Type B pancreatic cell (in vitro differentiated cells): Measurements from ENCODE around the gene ITGA8. TPM values are rescaled to one million over a fixed set of nuclear protein-coding genes. Genes with fewer than 3 reads are reported as not detected.

Experiments
- DNase-seq: peaks from one replicate; pipeline ENCODE4 v3.0.0; 2021; ENCODE audit warnings: mixed read lengths; ENCODE audit not compliant: unreplicated experiment; ENCODE audit errors: extremely low spot score
- H3K27ac Mint-ChIP-seq: 2 replicates; pipeline ENCODE4 v1.8.0; 2021; ENCODE audit warnings: mild to moderate bottlenecking, mixed read lengths
- H3K27me3 Mint-ChIP-seq: 2 replicates; pipeline ENCODE4 v1.8.0; 2021; ENCODE audit warnings: mixed read lengths
- H3K36me3 Mint-ChIP-seq: 2 replicates; pipeline ENCODE4 v1.8.0; 2021; ENCODE audit warnings: mixed read lengths
- H3K4me1 Mint-ChIP-seq: one replicate; pipeline ENCODE4 v1.8.0; 2021; ENCODE audit warnings: mixed read lengths; ENCODE audit not compliant: unreplicated experiment
- H3K4me3 Mint-ChIP-seq: 2 replicates; pipeline ENCODE4 v1.8.0; 2021; ENCODE audit warnings: mild to moderate bottlenecking, mixed read lengths
- H3K9me3 Mint-ChIP-seq: 2 replicates; pipeline ENCODE4 v1.8.0; 2021; ENCODE audit warnings: mixed read lengths
- total RNA-seq: library from RNA; stranded (reverse); gene quantifications from 2 replicates; pipeline ENCODE4 v1.2.1, GENCODE V29; 2021; ENCODE audit warnings: low replicate concordance
- TF ChIP-seq, protein P1 (sequence below): fragments of 200-600 bp; sonication (generic); conservative IDR thresholded peaks from 2 replicates; pipeline ENCODE4 v1.5.0; 2021; ENCODE audit warnings: antibody characterized with exemption, mild to moderate bottlenecking

Gene ITGA8
- total RNA-seq, 1 donor from 2014 or later, result 10.1 TPM

DNA sequence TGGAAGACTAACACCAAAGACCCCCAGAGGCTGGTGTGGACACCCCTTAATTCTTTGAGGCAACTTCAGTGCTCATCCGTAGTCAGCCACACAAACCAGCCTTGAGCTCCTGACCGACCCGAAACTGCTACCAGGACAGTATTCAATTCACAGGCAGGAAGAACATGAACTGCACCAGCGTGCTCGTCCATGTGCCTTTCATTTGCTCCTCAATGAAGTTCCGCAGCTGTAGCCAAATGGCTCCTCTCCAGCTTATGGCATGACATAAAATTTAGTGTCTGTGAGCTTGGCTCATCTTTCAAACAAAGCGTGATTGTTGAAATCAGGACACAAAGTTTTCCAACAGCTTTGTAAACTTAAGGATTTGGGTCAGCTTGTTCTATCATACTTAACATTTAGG, 204.5 kb downstream of the ITGA8 start:
- no peaks in the 10 kb centered on the region for H3K9me3 Mint-ChIP-seq
- no peak overlapping the region for H3K4me3 Mint-ChIP-seq
- TF ChIP-seq, protein P1, sequence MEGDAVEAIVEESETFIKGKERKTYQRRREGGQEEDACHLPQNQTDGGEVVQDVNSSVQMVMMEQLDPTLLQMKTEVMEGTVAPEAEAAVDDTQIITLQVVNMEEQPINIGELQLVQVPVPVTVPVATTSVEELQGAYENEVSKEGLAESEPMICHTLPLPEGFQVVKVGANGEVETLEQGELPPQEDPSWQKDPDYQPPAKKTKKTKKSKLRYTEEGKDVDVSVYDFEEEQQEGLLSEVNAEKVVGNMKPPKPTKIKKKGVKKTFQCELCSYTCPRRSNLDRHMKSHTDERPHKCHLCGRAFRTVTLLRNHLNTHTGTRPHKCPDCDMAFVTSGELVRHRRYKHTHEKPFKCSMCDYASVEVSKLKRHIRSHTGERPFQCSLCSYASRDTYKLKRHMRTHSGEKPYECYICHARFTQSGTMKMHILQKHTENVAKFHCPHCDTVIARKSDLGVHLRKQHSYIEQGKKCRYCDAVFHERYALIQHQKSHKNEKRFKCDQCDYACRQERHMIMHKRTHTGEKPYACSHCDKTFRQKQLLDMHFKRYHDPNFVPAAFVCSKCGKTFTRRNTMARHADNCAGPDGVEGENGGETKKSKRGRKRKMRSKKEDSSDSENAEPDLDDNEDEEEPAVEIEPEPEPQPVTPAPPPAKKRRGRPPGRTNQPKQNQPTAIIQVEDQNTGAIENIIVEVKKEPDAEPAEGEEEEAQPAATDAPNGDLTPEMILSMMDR, result no peak
- H3K4me1 Mint-ChIP-seq, result no peaks in the 10 kb centered on the region
- no peak for DNase-seq
- H3K27ac Mint-ChIP-seq, result no peak overlapping the region
- peaks cover 4% of the 10 kb centered on the region for H3K27me3 Mint-ChIP-seq
- H3K36me3 Mint-ChIP-seq, result no peaks in the 10 kb centered on the region

DNA sequence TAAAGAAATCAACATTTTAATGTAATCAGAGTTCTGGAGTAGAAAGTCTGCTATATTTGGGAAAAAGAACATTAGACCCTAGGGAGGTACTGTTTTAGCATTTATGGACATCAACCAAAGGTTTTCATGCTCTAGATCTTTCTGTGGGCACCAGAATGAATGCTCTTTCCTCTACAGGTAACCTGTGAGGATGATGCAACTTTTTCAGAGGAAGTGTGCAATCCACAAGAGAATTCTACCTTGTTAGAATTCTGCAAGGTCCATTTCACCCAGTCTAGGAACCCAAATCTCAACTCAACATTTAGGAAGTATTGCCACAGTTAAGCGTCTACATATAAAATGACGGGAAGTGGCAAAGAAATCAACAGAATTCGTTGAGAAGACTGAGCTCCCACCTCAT, 208.8 kb downstream of the ITGA8 start:
- peaks cover 7% of the 10 kb centered on the region for H3K27me3 Mint-ChIP-seq
- H3K4me3 Mint-ChIP-seq, result no peak overlapping the region
- TF ChIP-seq, protein P1, result no peak
- no peak overlapping the region for H3K27ac Mint-ChIP-seq
- DNase-seq, result no peak
- peaks cover 4% of the 10 kb centered on the region for H3K9me3 Mint-ChIP-seq
- peaks cover 3% of the 10 kb centered on the region for H3K36me3 Mint-ChIP-seq
- H3K4me1 Mint-ChIP-seq, result no peaks in the 10 kb centered on the region

DNA sequence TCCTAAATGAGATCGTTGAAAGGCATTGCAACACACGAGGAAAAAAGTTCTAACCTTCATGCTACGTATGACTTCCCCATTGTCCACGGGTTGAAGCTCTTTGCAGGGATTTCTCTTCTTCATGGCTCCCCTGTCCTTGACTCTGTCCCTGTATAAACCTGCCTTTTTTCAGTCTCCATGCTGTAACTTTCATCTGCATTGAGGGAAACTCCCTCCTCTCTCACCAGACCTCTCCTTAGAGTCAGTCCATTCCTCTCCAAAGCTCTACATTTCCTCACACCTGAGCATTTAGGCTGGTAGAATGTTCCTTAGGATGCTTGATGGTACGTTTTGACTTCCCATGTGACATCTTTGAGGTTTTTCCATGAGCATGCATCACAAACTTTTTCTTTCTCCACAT, 214.4 kb downstream of the ITGA8 start:
- DNase-seq, result no peak
- Mint-ChIP-seq H3K4me1 (peaks cover 9% of the 10 kb centered on the region), H3K27ac (no peak overlapping the region), H3K4me3 (no peak overlapping the region), H3K36me3 (peaks cover 3% of the 10 kb centered on the region), H3K27me3 (peaks cover 10% of the 10 kb centered on the region), H3K9me3 (peaks cover 4% of the 10 kb centered on the region)
- TF ChIP-seq, protein P1, result no peak

DNA sequence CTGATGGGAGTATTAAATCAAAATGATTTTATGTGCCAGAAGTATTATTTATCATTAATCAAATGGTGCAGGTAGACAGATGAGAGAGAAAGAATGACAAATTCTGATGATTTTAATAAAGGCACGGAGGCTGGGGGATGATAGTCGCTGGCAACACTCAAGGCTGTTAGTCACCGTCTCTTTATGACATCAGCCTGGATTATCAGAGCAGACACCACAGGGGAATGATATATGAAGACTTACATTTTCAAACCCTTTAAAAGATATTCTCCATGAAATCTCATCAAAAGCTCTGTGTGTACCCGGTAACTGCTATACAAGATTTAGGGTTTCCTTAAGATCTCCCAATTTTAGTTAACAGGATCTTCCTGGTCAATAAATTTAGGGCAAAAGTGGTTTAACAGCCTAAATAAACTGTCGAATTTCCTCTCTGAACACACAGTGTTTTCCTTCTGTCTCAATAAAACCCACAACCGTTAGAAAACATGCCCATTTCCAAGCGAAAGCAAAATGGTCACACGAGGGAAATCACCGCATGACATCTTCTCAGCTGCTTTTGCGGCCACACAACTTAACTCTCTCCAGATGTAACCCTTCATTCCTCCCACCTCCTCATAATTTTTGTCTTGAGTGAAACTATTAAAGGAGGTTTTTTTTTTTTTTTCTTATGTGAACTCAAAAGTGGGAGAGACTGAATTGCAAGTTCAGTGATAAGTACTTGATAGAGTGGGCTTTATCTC, 215.5 kb downstream of the ITGA8 start:
- Mint-ChIP-seq H3K27me3 (peaks cover 10% of the 10 kb centered on the region), H3K36me3 (peaks cover 3% of the 10 kb centered on the region), H3K4me3 (no peak overlapping the region), H3K9me3 (peaks cover 4% of the 10 kb centered on the region), H3K27ac (no peak overlapping the region), H3K4me1 (peaks cover 9% of the 10 kb centered on the region)
- DNase-seq, result no peak
- TF ChIP-seq, protein P1, result no peak

DNA sequence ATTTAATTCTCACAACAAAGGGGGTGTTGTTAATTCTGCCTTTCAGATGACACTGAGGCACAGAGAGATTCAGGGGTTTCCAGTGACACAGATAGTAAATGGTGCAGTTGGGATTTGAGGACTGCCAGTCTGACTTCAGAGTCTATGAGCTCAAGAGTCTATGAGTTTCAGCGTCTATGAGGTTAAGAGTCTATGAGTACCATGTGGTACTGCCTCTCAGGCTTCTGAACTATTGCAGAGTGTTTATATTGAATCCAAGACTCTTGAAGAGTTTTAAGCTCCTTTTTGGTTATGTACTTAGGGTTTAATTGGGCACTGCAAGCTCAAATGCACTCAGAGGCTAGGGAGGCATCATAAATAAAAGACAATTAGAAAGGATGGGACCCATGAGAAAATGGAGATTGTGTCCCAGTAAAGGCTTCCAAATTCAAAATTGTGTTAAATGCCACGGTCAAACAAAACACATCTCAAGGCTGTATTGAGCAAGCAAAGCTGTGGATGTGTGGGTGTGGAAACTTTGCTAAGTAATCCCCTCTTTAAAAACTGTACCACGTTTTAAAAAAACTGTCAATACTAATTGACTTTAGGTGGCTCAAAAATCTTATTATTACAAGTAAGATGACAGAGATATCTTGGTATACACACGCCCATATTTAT, 224.7 kb downstream of the ITGA8 start:
- H3K27me3 Mint-ChIP-seq, result no peaks in the 10 kb centered on the region
- no peaks in the 10 kb centered on the region for H3K4me1 Mint-ChIP-seq
- no peak overlapping the region for H3K27ac Mint-ChIP-seq
- no peak for DNase-seq
- no peaks in the 10 kb centered on the region for H3K36me3 Mint-ChIP-seq
- H3K9me3 Mint-ChIP-seq, result peaks cover 6% of the 10 kb centered on the region
- TF ChIP-seq, protein P1, result no peak
- H3K4me3 Mint-ChIP-seq, result no peak overlapping the region
